Neural cell (in vitro differentiated cells): ENCODE results near the gene CETP. TPM values are rescaled to one million over a fixed set of nuclear protein-coding genes. Genes with fewer than 3 reads are reported as not detected.

Experiments
- H2AFZ ChIP-seq: fragments of 200-600, 300-800 bp; sonication (generic), shearing (Covaris generic); 2 replicates; pipeline ENCODE4 v1.6.0; 2014; ENCODE audit warnings: low read depth, mild to moderate bottlenecking, antibody characterized with exemption, low read length, moderate library complexity
- H3F3A ChIP-seq: fragments of 200-600 bp; shearing (Covaris generic); 2 replicates; pipeline ENCODE4 v1.6.1; 2016; ENCODE audit warnings: mild to moderate bottlenecking, moderate library complexity, mixed read lengths, antibody characterized with exemption, low read length; ENCODE audit not compliant: insufficient read depth, poor library complexity, severe bottlenecking
- H3K27ac ChIP-seq: fragments of 200-600, 300-800 bp; sonication (generic), shearing (Covaris generic); 2 replicates; pipeline ENCODE4 v1.5.1; 2014; ENCODE audit warnings: mild to moderate bottlenecking, low read length, moderate library complexity
- H3K27me3 ChIP-seq: fragments of 300-800, 200-600 bp; sonication (generic), shearing (Covaris generic); 2 replicates; pipeline ENCODE4 v1.6.0; 2014; ENCODE audit warnings: mild to moderate bottlenecking, low read depth, low read length, moderate library complexity; ENCODE audit not compliant: insufficient read depth
- H3K36me3 ChIP-seq: fragments of 300-800, 200-600 bp; sonication (generic), shearing (Covaris generic); 2 replicates; pipeline ENCODE4 v1.5.1; 2014; ENCODE audit warnings: mild to moderate bottlenecking, antibody characterized with exemption, low read length, moderate library complexity; ENCODE audit not compliant: insufficient read depth
- H3K4me2 ChIP-seq: fragments of 300-800, 200-600 bp; sonication (generic), shearing (Covaris generic); 2 replicates; pipeline ENCODE4 v1.6.0; 2014; ENCODE audit warnings: mild to moderate bottlenecking, low read length
- H3K4me3 ChIP-seq: fragments of 300-800, 200-600 bp; sonication (generic), shearing (Covaris generic); 2 replicates; pipeline ENCODE4 v1.5.1; 2014; ENCODE audit warnings: mild to moderate bottlenecking, low read length, moderate library complexity
- H3K79me2 ChIP-seq: fragments of 200-600 bp; shearing (Covaris generic); replicated peaks from 2 replicates; pipeline ENCODE4 v1.6.0; 2014; ENCODE audit warnings: mild to moderate bottlenecking, low read length, moderate library complexity; ENCODE audit not compliant: insufficient read depth
- H3K9ac ChIP-seq: fragments of 300-800, 200-600 bp; sonication (generic), shearing (Covaris generic); 2 replicates; pipeline ENCODE4 v1.6.1; 2016; ENCODE audit warnings: mild to moderate bottlenecking, low read length, mixed read lengths
- H3K9me2 ChIP-seq: fragments of 200-600 bp; shearing (Covaris generic); 2 replicates; pipeline ENCODE4 v1.6.1; 2016; ENCODE audit warnings: mild to moderate bottlenecking, low read length, mixed read lengths; ENCODE audit not compliant: insufficient read depth
- H3K9me3 ChIP-seq: fragments of 200-600, 300-800 bp; sonication (generic), shearing (Covaris generic); 2 replicates; pipeline ENCODE4 v1.6.1; 2016; ENCODE audit warnings: mild to moderate bottlenecking, mixed run types, low read length, moderate library complexity, mixed read lengths
- H4K20me1 ChIP-seq: fragments of 200-600 bp; shearing (Covaris generic); 2 replicates; pipeline ENCODE4 v1.6.1; 2016; ENCODE audit warnings: mild to moderate bottlenecking, mixed run types; ENCODE audit not compliant: insufficient read depth
- EP300 ChIP-seq: fragments of 450-650 bp; conservative IDR thresholded peaks from 2 replicates; pipeline ENCODE4 v1.6.1; 2014; ENCODE audit warnings: antibody characterized with exemption, mild to moderate bottlenecking, moderate library complexity; ENCODE audit not compliant: poor library complexity, severe bottlenecking
- EZH2 ChIP-seq: fragments of 200-600, 300-800 bp; shearing (Covaris generic), sonication (generic); IDR thresholded peaks from 2 replicates; pipeline ENCODE4 v1.6.1; 2014; ENCODE audit warnings: antibody characterized with exemption, low read length, borderline replicate concordance, mild to moderate bottlenecking; ENCODE audit not compliant: insufficient read depth, poor library complexity, severe bottlenecking
- MXI1 ChIP-seq: fragments of 450-650 bp; conservative IDR thresholded peaks from 2 replicates; pipeline ENCODE4 v1.6.1; 2014; ENCODE audit warnings: antibody characterized with exemption, mild to moderate bottlenecking; ENCODE audit not compliant: poor library complexity, severe bottlenecking
- POLR2AphosphoS5 ChIP-seq: IDR thresholded peaks from 2 replicates; pipeline ENCODE4 v1.6.1; 2012
- RAD21 ChIP-seq: fragments of 450-650 bp; conservative IDR thresholded peaks from 2 replicates; pipeline ENCODE4 v1.6.1; 2014; ENCODE audit warnings: antibody characterized with exemption, mild to moderate bottlenecking, moderate library complexity
- SMC3 ChIP-seq: fragments of 450-650 bp; conservative IDR thresholded peaks from 2 replicates; pipeline ENCODE4 v1.6.1; 2014; ENCODE audit warnings: antibody characterized with exemption, mild to moderate bottlenecking, moderate library complexity; ENCODE audit not compliant: poor library complexity
- TAF1 ChIP-seq: IDR thresholded peaks from 2 replicates; pipeline ENCODE4 v1.6.1; 2012; ENCODE audit warnings: low read depth
- polyA plus RNA-seq: library from polyadenylated mRNA; depleted of rRNA; stranded (reverse); fragments of >200 nt; gene quantifications from 2 replicates; pipeline ENCODE4 v1.2.3, GENCODE V29; 2014
- TF ChIP-seq, protein P1 (sequence below): IDR thresholded peaks from 2 replicates; pipeline ENCODE4 v1.6.1; 2012; ENCODE audit warnings: borderline replicate concordance
- TF ChIP-seq, protein P2 (sequence below): fragments of 450-650 bp; IDR thresholded peaks from 2 replicates; pipeline ENCODE4 v1.5.1; 2014; ENCODE audit warnings: antibody characterized with exemption, mild to moderate bottlenecking, moderate library complexity; ENCODE audit not compliant: poor library complexity, severe bottlenecking

The CETP gene
- polyA plus RNA-seq, 1 donor from 2014 or later: not detected

DNA sequence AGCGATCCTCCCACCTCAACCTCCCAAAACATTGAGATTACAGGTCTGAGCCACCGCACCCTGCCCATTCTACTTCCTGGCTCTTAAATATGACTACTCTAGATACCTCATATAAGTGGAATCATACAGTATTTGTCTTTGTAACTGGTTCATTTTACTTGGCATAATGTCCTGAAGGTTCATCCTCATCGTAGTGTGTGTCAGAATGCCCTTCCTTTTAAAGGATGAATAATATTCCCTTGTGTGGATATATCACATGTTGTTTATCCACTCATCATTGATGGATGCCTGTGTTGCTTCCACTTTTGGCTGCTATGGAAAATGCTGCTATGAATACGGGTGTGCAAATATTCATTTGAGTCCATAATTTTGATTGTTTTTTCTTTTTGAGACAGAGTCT is 5.7 kb upstream of the CETP start:
- no peaks in the 10 kb centered on the region for H3K79me2 ChIP-seq
- H3K4me2 ChIP-seq: no peak overlapping the region
- no peak for TF ChIP-seq SMC3
- no peak for TF ChIP-seq POLR2AphosphoS5
- no peak for TF ChIP-seq EZH2
- TF ChIP-seq, protein P1, sequence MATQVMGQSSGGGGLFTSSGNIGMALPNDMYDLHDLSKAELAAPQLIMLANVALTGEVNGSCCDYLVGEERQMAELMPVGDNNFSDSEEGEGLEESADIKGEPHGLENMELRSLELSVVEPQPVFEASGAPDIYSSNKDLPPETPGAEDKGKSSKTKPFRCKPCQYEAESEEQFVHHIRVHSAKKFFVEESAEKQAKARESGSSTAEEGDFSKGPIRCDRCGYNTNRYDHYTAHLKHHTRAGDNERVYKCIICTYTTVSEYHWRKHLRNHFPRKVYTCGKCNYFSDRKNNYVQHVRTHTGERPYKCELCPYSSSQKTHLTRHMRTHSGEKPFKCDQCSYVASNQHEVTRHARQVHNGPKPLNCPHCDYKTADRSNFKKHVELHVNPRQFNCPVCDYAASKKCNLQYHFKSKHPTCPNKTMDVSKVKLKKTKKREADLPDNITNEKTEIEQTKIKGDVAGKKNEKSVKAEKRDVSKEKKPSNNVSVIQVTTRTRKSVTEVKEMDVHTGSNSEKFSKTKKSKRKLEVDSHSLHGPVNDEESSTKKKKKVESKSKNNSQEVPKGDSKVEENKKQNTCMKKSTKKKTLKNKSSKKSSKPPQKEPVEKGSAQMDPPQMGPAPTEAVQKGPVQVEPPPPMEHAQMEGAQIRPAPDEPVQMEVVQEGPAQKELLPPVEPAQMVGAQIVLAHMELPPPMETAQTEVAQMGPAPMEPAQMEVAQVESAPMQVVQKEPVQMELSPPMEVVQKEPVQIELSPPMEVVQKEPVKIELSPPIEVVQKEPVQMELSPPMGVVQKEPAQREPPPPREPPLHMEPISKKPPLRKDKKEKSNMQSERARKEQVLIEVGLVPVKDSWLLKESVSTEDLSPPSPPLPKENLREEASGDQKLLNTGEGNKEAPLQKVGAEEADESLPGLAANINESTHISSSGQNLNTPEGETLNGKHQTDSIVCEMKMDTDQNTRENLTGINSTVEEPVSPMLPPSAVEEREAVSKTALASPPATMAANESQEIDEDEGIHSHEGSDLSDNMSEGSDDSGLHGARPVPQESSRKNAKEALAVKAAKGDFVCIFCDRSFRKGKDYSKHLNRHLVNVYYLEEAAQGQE: no peak
- TF ChIP-seq MXI1: no peak
- TF ChIP-seq TAF1: no peak
- no peak for TF ChIP-seq RAD21
- no peak for TF ChIP-seq EP300
- TF ChIP-seq, protein P2, sequence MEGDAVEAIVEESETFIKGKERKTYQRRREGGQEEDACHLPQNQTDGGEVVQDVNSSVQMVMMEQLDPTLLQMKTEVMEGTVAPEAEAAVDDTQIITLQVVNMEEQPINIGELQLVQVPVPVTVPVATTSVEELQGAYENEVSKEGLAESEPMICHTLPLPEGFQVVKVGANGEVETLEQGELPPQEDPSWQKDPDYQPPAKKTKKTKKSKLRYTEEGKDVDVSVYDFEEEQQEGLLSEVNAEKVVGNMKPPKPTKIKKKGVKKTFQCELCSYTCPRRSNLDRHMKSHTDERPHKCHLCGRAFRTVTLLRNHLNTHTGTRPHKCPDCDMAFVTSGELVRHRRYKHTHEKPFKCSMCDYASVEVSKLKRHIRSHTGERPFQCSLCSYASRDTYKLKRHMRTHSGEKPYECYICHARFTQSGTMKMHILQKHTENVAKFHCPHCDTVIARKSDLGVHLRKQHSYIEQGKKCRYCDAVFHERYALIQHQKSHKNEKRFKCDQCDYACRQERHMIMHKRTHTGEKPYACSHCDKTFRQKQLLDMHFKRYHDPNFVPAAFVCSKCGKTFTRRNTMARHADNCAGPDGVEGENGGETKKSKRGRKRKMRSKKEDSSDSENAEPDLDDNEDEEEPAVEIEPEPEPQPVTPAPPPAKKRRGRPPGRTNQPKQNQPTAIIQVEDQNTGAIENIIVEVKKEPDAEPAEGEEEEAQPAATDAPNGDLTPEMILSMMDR: no peak

DNA sequence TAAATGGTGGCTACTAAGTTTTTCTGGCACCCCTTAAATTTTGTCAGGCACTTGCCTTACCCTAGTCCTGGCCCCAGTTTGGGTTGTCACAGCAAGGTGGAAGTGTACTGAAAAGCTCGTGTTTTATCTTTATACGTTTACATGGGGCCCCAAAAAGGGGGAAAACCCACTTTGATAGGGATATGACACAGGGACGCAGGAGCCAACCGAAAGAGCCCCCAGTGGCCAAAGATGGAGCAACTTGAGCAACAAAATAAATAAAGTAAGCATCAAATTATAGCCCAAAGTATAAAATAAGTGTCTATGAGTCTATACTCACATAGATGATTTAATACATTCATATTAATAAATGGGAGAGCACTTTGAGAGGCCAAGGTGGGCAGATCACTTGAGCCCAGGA is 5.0 kb upstream of the CETP start:
- H2AFZ ChIP-seq: no peak overlapping the region
- H3K9ac ChIP-seq: no peak overlapping the region
- H3K9me3 ChIP-seq: no peaks in the 10 kb centered on the region
- no peak overlapping the region for H3K27ac ChIP-seq
- no peaks in the 10 kb centered on the region for H3K9me2 ChIP-seq
- H3K4me3 ChIP-seq: no peak overlapping the region
- H3K27me3 ChIP-seq: no peaks in the 10 kb centered on the region
- no peaks in the 10 kb centered on the region for H4K20me1 ChIP-seq
- TF ChIP-seq RAD21: no peak
- TF ChIP-seq MXI1: no peak
- no peak for TF ChIP-seq SMC3
- TF ChIP-seq, protein P1: no peak
- TF ChIP-seq EP300: no peak
- TF ChIP-seq, protein P2: no peak
- no peak for TF ChIP-seq POLR2AphosphoS5
- no peak for TF ChIP-seq TAF1
- no peak for TF ChIP-seq EZH2
- H3F3A ChIP-seq: no peaks in the 10 kb centered on the region
- H3K79me2 ChIP-seq: no peaks in the 10 kb centered on the region
- no peaks in the 10 kb centered on the region for H3K36me3 ChIP-seq
- H3K4me2 ChIP-seq: no peak overlapping the region

More for the DNA sequence above, 5.7 kb upstream of the CETP start:
- Histone ChIP-seq H4K20me1 (no peaks in the 10 kb centered on the region), H3K4me3 (no peak overlapping the region), H3K27ac (no peak overlapping the region), H3K9me3 (no peaks in the 10 kb centered on the region), H3K36me3 (no peaks in the 10 kb centered on the region), H3F3A (no peaks in the 10 kb centered on the region), H3K9ac (no peak overlapping the region), H2AFZ (no peak overlapping the region), H3K9me2 (no peaks in the 10 kb centered on the region), H3K27me3 (no peaks in the 10 kb centered on the region)
